Esophagus muscularis mucosa (tissue), 4 donors: ENCODE results near the gene LRRC42. TPM values are rescaled to one million over a fixed set of nuclear protein-coding genes. Genes with fewer than 3 reads are reported as not detected.
"Not testable (repeated sequence)": the region's sequence is repeated elsewhere in the genome, so short reads cannot be mapped to it uniquely, and the experiment has no call there.

Source experiments
- DNase-seq: peaks from one replicate; pipeline ENCODE4 v3.0.0-alpha.2; 2017; ENCODE audit errors: extremely low spot score
- H3K27ac ChIP-seq, 4 donors: fragments of 200-600 bp; sonication (generic); replicated peaks in 1 of 4; 1 replicate in 3 of 4; 2 replicates in 1 of 4; pipeline ENCODE4 v1.5.1; 2016 to 2019; ENCODE audit warnings: mild to moderate bottlenecking in 1 of 4
- H3K27me3 ChIP-seq, 4 donors: fragments of 200-600 bp; sonication (generic); one replicate each; pipeline versions ENCODE4 v1.5.1 to v1.6.0; 2016 to 2019
- H3K36me3 ChIP-seq, 4 donors: fragments of 200-600 bp; sonication (generic); one replicate each; pipeline ENCODE4 v1.5.1; 2016 to 2019
- H3K4me1 ChIP-seq, 4 donors: fragments of 200-600 bp; sonication (generic); one replicate each; pipeline ENCODE4 v1.5.1; 2016 to 2019
- H3K4me3 ChIP-seq, 4 donors: fragments of 200-600 bp; sonication (generic); 1 replicate in 2 of 4; 2 replicates in 2 of 4; pipeline ENCODE4 v1.5.1; 2016 to 2019; ENCODE audit warnings: mild to moderate bottlenecking in 4 of 4, moderate library complexity in 1 of 4
- H3K9me3 ChIP-seq, 4 donors: fragments of 200-600 bp; sonication (generic); 1 replicate in 3 of 4; 2 replicates in 1 of 4; pipeline ENCODE4 v1.5.1; 2016 to 2019
- EP300 ChIP-seq: sonication (generic); formaldehyde crosslinking; IDR thresholded peaks from one replicate; pipeline ENCODE4 v1.6.1; 2017; ENCODE audit warnings: antibody characterized with exemption
- POLR2A ChIP-seq: fragments of 450-650 bp; IDR thresholded peaks from one replicate; pipeline ENCODE4 v1.6.1; 2017; ENCODE audit warnings: antibody characterized with exemption, moderate library complexity, mild to moderate bottlenecking, low read depth
- POLR2AphosphoS5 ChIP-seq, 2 donors: sonication (generic); formaldehyde crosslinking; IDR thresholded peaks; one replicate each; pipeline ENCODE4 v1.6.1; 2017; ENCODE audit warnings: antibody characterized with exemption in 2 of 2
- WGBS: methylation state at CpG from one replicate; pipeline ENCODE4 v1.1.5; 2018; 5-methylcytosine and 5-hydroxymethylcytosine counted together
- intact Hi-C: fragments of 100-400 bp; cut with DNase I; formaldehyde crosslinking; loops from one replicate; pipeline ENCODE4 v1.15.1; 2023
- total RNA-seq, 4 donors: library from RNA; depleted of rRNA; stranded (reverse); fragments of >200 nt; gene quantifications; one replicate each; pipeline versions ENCODE4 v1.1.0 to v1.2.1, GENCODE V29; 2016
- TF ChIP-seq, protein P1 (sequence below), 3 experiments: fragments of 200-600 bp in 2 of 3; fragments of 450-650 bp in 1 of 3; sonication (generic) in 2 of 3; IDR thresholded peaks; one replicate each; pipeline ENCODE4 v1.5.1; 2017 to 2019; ENCODE audit warnings: antibody characterized with exemption in 3 of 3, mild to moderate bottlenecking in 2 of 3, moderate library complexity in 1 of 3

The LRRC42 gene
- total RNA-seq, 4 donors from 2014 or later = 22.8 to 35.6 (median 28.9) TPM

GRCh38 chr1:53987880-53988279 lies 41.7 kb downstream of the LRRC42 start:
- Histone ChIP-seq H3K27me3 (no peaks in the 10 kb centered on the region), H3K27ac (no peak overlapping the region), H3K4me1 (peaks cover 0 to 5% (median 4%) of the 10 kb centered on the region in 4 donors), H3K4me3 (no peak overlapping the region), H3K9me3 (no peaks in the 10 kb centered on the region), H3K36me3 (no peaks in the 10 kb centered on the region)
- DNase-seq = no peak
- TF ChIP-seq POLR2A (no peak), POLR2AphosphoS5 (IDR thresholded peaks at IDR 0.05) (no peak), EP300 (no peak)
- TF ChIP-seq, protein P1, sequence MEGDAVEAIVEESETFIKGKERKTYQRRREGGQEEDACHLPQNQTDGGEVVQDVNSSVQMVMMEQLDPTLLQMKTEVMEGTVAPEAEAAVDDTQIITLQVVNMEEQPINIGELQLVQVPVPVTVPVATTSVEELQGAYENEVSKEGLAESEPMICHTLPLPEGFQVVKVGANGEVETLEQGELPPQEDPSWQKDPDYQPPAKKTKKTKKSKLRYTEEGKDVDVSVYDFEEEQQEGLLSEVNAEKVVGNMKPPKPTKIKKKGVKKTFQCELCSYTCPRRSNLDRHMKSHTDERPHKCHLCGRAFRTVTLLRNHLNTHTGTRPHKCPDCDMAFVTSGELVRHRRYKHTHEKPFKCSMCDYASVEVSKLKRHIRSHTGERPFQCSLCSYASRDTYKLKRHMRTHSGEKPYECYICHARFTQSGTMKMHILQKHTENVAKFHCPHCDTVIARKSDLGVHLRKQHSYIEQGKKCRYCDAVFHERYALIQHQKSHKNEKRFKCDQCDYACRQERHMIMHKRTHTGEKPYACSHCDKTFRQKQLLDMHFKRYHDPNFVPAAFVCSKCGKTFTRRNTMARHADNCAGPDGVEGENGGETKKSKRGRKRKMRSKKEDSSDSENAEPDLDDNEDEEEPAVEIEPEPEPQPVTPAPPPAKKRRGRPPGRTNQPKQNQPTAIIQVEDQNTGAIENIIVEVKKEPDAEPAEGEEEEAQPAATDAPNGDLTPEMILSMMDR (IDR thresholded peaks at IDR 0.05) = no peak
- intact Hi-C loops = no loop called here
- 91% methylated on average over 2 of the region's 2 CpGs for WGBS

- Histone ChIP-seq H3K27ac (no peak overlapping the region), H3K27me3 (no peaks in the 10 kb centered on the region), H3K4me3 (no peak overlapping the region), H3K36me3 (no peaks in the 10 kb centered on the region), H3K9me3 (no peaks in the 10 kb centered on the region), H3K4me1 (no peaks in the 10 kb centered on the region)
- TF ChIP-seq, protein P1 (IDR thresholded peaks at IDR 0.05) = peak in 1 of 3 experiments; percentile 27
- TF ChIP-seq POLR2A (peak; percentile 11), EP300 (no peak)
- 65% methylated on average over 4 of the region's 4 CpGs for WGBS
- intact Hi-C loops = no loop called here
- no peak for DNase-seq
Measured at GRCh38 chr1:53992085-53992874, 46.1 kb downstream of the LRRC42 start.

- WGBS = 85% methylated on average over 2 of the region's 2 CpGs
- intact Hi-C loops, H3K4me3 ChIP-seq, DNase-seq, H3K9me3 ChIP-seq, H3K4me1 ChIP-seq, H3K27me3 ChIP-seq, H3K36me3 ChIP-seq, H3K27ac ChIP-seq: not testable (repeated sequence)
Measured at GRCh38 chr1:53994516-53994915, 48.4 kb downstream of the LRRC42 start.

- no peak for DNase-seq
- intact Hi-C loops = no loop called here
- no peak for TF ChIP-seq POLR2A
- no peak for TF ChIP-seq EP300
- TF ChIP-seq POLR2AphosphoS5 (IDR thresholded peaks at IDR 0.05) = no peak
- TF ChIP-seq, protein P1 (IDR thresholded peaks at IDR 0.05) = no peak
- Histone ChIP-seq H3K36me3 (no peaks in the 10 kb centered on the region), H3K27ac (no peak overlapping the region), H3K27me3 (no peaks in the 10 kb centered on the region), H3K4me3 (no peak overlapping the region), H3K9me3 (no peaks in the 10 kb centered on the region), H3K4me1 (no peaks in the 10 kb centered on the region)
- 97% methylated on average over 1 of the region's 1 CpG for WGBS
Measured at GRCh38 chr1:53995683-53996082, 49.5 kb downstream of the LRRC42 start.

GRCh38 chr1:53998223-53998622 lies 52.1 kb downstream of the LRRC42 start:
- 91% methylated on average over 1 of the region's 1 CpG for WGBS
- TF ChIP-seq, protein P1 (IDR thresholded peaks at IDR 0.05) = no peak
- no peak for TF ChIP-seq EP300
- H3K9me3 ChIP-seq = no peaks in the 10 kb centered on the region
- no peaks in the 10 kb centered on the region for H3K36me3 ChIP-seq
- no peak overlapping the region for H3K4me3 ChIP-seq
- H3K27me3 ChIP-seq = no peaks in the 10 kb centered on the region
- H3K27ac ChIP-seq = no peak overlapping the region
- DNase-seq = no peak
- H3K4me1 ChIP-seq = no peaks in the 10 kb centered on the region
- intact Hi-C loops = no loop called here
